Heart right ventricle (tissue), 16 donors: ENCODE measurements around the gene SRGAP3. TPM values are rescaled to one million over a fixed set of nuclear protein-coding genes. Genes with fewer than 3 reads are reported as not detected.

Experiments
- ATAC-seq, 8 donors: fragments of 200-7000 bp; cut with Tn5 transposase; one replicate each; pipeline ENCODE4 v1.9.1; 2020; ENCODE audit warnings: mild to moderate bottlenecking in 8 of 8, moderate library complexity in 8 of 8, moderate number of reproducible peaks in 1 of 8
- DNase-seq, 2 donors: peaks; one replicate each; pipeline ENCODE4 v3.0.0-alpha.2; 2020
- H3K27ac ChIP-seq, 10 donors: fragments of 200-600 bp; sonication (generic) in 2 of 10; one replicate each; pipeline versions ENCODE4 v1.5.0 to v1.8.0; 2020 to 2022; ENCODE audit warnings: mild to moderate bottlenecking in 3 of 10
- H3K27me3 ChIP-seq, 7 donors: fragments of 200-600 bp; one replicate each; pipeline ENCODE4 v1.8.0; 2021 to 2022; ENCODE audit warnings: mild to moderate bottlenecking in 2 of 7
- H3K36me3 ChIP-seq, 9 donors: fragments of 200-600 bp; sonication (generic) in 1 of 9; one replicate each; pipeline versions ENCODE4 v1.5.0 to v1.8.0; 2020 to 2022; ENCODE audit warnings: mild to moderate bottlenecking in 2 of 9
- H3K4me1 ChIP-seq, 9 donors: fragments of 200-600 bp; sonication (generic) in 1 of 9; one replicate each; pipeline versions ENCODE4 v1.5.0 to v1.8.0; 2020 to 2022; ENCODE audit warnings: mild to moderate bottlenecking in 4 of 9
- H3K4me3 ChIP-seq, 10 donors: fragments of 200-600 bp; sonication (generic) in 2 of 10; one replicate each; pipeline versions ENCODE4 v1.5.0 to v1.8.0; 2020 to 2022; ENCODE audit warnings: mild to moderate bottlenecking in 7 of 10, moderate library complexity in 2 of 10
- H3K9me3 ChIP-seq, 11 donors: fragments of 200-600 bp in 10 of 11; sonication (generic) in 2 of 11; one replicate each; pipeline versions ENCODE4 v1.5.0 to v1.8.0; 2013 to 2022; ENCODE audit warnings: mild to moderate bottlenecking in 2 of 11, control low read depth in 1 of 11, moderate library complexity in 1 of 11
- WGBS, 2 donors: extraction: QIAGEN DNeasy Blood & Tissue Kit; methylation state at CpG; one replicate each; pipeline ENCODE4 v1.1.7; 2013; ENCODE audit warnings: inconsistent platforms in 1 of 2; 5-methylcytosine and 5-hydroxymethylcytosine counted together
- intact Hi-C, 10 donors: fragments of 100-400 bp; cut with DNase I; formaldehyde crosslinking; loops; one replicate each; pipeline versions ENCODE4 v1.11.1 to v1.14.2; 2022
- polyA plus RNA-seq, 2 donors: library from polyadenylated mRNA; stranded (reverse); fragments of 200-250 nt; gene quantifications; one replicate each; pipeline ENCODE4 v1.2.3, GENCODE V29; 2013
- total RNA-seq, 10 donors: library from RNA; stranded (reverse); fragmentation: NEBNext Ultra II Directional in 3 of 10; extraction: Animal tissue kit (Norgen Biotek cat#: 25700) in 3 of 10; gene quantifications; one replicate each; pipeline versions ENCODE4 v1.2.1 to v1.2.4, GENCODE V29; 2021 to 2023
- TF ChIP-seq, protein P1 (sequence below), 9 donors: fragments of 200-600 bp; sonication (generic) in 2 of 9; IDR thresholded peaks; one replicate each; pipeline versions ENCODE4 v1.5.0 to v1.8.0; 2021 to 2022; ENCODE audit warnings: antibody characterized with exemption in 9 of 9, mild to moderate bottlenecking in 5 of 9, moderate library complexity in 1 of 9
- donor health status: Arrhythmogenic right ventricular cardiomyopathy.
- donor health status: ischemic (EF 13 %, LVEDD 7.1; RV severe dilation, severe dysfunction).
- donor health status: healthy with polysubstance abuse.
- donor health status: DM: no; HTN: yes; CAD: no.
- donor health status: DM: no; HTN: no; CAD: no.
- donor health status: ischemic (EF 25% LVEDD 6.9; RV normal size, moderate dysfunction).
- donor health status: ischemic (EF 25% LVEDD 5.7; RV mildly dilated, moderate dysfunction).
- donor health status: healthy.
- donor health status: DM: yes; HTN: yes; CAD: no.
- donor health status: Ischemic cardiomyopathy.
- donor health status: ischemic (EF 35%, LVEDD 5.7; RV mildly dilated, moderate dysfunction).
- donor health status: nonischemic (EF 11% LVEDD 7.7; RV severe dilation, severe dysfunction).
- donor health status: DM: yes; HTN: yes; CAD: no.
- donor health status: PGD.
- donor health status: ischemic (EF 29% LVEDD 5.4; RV normal size, mild dysfunction).
- donor health status: nonischemic (EF 23%, LVEDD 6.1; RV moderate dilation, normal function).

Gene SRGAP3
- total and polyA plus RNA-seq, 12 donors = 0.67 to 16.1 (median 10.6) TPM

- Histone ChIP-seq H3K4me1 (peaks cover 0 to 18% (median 8%) of the 10 kb centered on the region in 9 donors), H3K4me3 (no peak overlapping the region), H3K36me3 (peaks cover 0 to 15% (median 0%) of the 10 kb centered on the region in 9 donors), H3K27me3 (no peaks in the 10 kb centered on the region), H3K9me3 (no peaks in the 10 kb centered on the region), H3K27ac (no peak overlapping the region)
- DNase-seq = no peak
- intact Hi-C loops = loop anchor here (1.0 to 5.0 kb wide), 8 partner anchors 76 to 313 kb away; no protein-coding TSS in a partner anchor
- peak in 1 of 8 donors; percentile 19 for ATAC-seq
- 86 to 87% methylated on average over 8 of the region's 8 CpGs for WGBS, 2 donors
- TF ChIP-seq, protein P1, sequence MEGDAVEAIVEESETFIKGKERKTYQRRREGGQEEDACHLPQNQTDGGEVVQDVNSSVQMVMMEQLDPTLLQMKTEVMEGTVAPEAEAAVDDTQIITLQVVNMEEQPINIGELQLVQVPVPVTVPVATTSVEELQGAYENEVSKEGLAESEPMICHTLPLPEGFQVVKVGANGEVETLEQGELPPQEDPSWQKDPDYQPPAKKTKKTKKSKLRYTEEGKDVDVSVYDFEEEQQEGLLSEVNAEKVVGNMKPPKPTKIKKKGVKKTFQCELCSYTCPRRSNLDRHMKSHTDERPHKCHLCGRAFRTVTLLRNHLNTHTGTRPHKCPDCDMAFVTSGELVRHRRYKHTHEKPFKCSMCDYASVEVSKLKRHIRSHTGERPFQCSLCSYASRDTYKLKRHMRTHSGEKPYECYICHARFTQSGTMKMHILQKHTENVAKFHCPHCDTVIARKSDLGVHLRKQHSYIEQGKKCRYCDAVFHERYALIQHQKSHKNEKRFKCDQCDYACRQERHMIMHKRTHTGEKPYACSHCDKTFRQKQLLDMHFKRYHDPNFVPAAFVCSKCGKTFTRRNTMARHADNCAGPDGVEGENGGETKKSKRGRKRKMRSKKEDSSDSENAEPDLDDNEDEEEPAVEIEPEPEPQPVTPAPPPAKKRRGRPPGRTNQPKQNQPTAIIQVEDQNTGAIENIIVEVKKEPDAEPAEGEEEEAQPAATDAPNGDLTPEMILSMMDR (IDR thresholded peaks at IDR 0.05) = no peak
Measured at GRCh38 chr3:8988791-8989558, 260.5 kb downstream of the SRGAP3 start.

DNA sequence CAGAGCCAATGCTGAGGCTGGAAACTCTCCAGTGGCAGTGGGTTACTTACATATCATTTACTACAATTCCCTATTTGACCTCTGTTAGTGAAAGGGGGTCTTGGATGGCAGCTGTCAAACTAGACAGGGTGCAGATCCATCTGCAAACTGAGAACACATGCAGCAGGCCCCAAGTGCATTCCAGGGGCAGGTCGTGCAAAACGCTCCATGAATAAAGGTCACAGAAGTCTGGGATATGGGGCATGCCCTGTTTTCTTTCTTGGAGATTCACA lies 261.1 kb downstream of the SRGAP3 start:
- intact Hi-C loops = loop anchor here (1.0 to 5.0 kb wide), 8 partner anchors 76 to 314 kb away; no protein-coding TSS in a partner anchor
- TF ChIP-seq, protein P1 (IDR thresholded peaks at IDR 0.05) = no peak
- ATAC-seq = peak in 1 of 8 donors; percentile 6
- Histone ChIP-seq H3K27ac (no peak overlapping the region), H3K4me1 (peaks cover 0 to 18% (median 8%) of the 10 kb centered on the region in 9 donors), H3K9me3 (no peaks in the 10 kb centered on the region), H3K36me3 (peaks cover 0 to 15% (median 0%) of the 10 kb centered on the region in 9 donors), H3K4me3 (no peak overlapping the region), H3K27me3 (no peaks in the 10 kb centered on the region)
- DNase-seq = no peak
- WGBS, 2 donors = 21 to 30% methylated on average over 2 of the region's 2 CpGs

DNA sequence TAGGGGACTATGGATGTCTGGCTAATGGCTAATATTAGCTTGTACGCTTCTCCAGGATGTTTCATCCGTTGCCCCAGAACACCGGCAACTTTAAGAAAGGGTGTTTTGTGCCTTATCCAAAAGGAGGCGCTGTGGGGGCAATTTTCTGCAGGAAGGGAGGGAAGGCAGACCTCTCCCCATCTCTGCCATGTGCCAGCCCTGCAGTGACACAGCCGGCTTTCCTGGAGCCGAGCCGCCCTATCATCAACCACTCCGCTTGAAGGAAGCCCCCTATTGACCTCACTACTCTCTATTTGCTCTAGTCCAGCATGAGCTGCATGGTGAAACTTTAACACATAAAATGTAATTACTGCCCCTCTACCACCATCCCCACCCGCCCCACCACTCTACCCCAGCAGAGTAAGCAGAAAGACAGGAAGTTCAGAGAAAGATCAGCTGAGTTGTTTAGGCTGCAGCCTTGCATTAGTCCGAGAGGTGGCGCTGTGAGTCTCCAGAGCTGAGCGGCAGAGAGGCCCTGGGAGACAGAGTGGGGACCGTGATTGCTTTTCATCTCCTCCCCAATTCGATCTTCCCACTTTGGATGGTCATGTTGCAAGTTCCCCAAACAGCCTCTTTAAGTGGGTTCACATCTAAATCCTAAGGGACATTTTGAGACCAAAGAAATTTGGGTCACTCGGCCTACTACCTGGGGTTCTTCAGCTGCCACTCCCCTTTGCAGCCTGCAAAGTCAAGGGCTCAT lies 261.6 kb downstream of the SRGAP3 start:
- no peak overlapping the region for H3K27ac ChIP-seq
- ATAC-seq (peak; percentile 67 to 84 (median 72)), DNase-seq (peak; percentile 60 to 65)
- peaks cover 0 to 22% (median 8%) of the 10 kb centered on the region in 9 donors for H3K4me1 ChIP-seq
- intact Hi-C loops = loop anchor here (1.0 to 5.0 kb wide), 8 partner anchors 77 to 314 kb away; no protein-coding TSS in a partner anchor
- no peak overlapping the region for H3K4me3 ChIP-seq
- peaks cover 0 to 15% (median 0%) of the 10 kb centered on the region in 9 donors for H3K36me3 ChIP-seq
- TF ChIP-seq, protein P1 (IDR thresholded peaks at IDR 0.05) = peak; percentile 62 to 81 (median 80)
- no peaks in the 10 kb centered on the region for H3K9me3 ChIP-seq
- 25 to 43% methylated on average over 15 of the region's 15 CpGs for WGBS, 2 donors
- no peaks in the 10 kb centered on the region for H3K27me3 ChIP-seq

DNA sequence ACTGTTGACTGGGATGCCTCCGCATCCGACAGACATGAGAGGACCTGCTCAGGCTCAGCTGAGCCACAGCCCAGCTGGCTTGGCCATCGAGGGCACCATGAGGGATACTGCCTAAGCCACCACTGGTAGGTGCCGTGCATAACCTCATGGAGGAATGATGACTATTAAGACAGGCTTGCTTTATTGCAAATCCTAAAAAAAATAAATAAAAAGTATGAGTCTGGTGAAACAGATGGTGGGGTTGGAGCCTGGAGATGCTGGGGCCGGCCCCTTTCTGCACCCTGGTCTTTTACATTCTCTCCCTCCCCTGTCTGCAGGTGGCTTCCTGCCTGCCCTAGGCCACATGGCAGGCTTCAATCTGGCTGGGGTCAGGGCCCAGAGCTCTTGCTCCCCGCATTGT lies 262.2 kb downstream of the SRGAP3 start:
- Histone ChIP-seq H3K27ac (no peak overlapping the region), H3K9me3 (no peaks in the 10 kb centered on the region), H3K27me3 (no peaks in the 10 kb centered on the region), H3K4me1 (peaks cover 0 to 27% (median 8%) of the 10 kb centered on the region in 9 donors), H3K4me3 (no peak overlapping the region), H3K36me3 (peaks cover 0 to 12% (median 0%) of the 10 kb centered on the region in 9 donors)
- WGBS, 2 donors = 81 to 84% methylated on average over 6 of the region's 6 CpGs
- TF ChIP-seq, protein P1 (IDR thresholded peaks at IDR 0.05) = no peak
- ATAC-seq (no peak), DNase-seq (no peak)
- intact Hi-C loops = loop anchor here in 8 of 10 donors (5.0 kb wide), 4 partner anchors 80 to 315 kb away; no protein-coding TSS in a partner anchor
